ENCODE data around the gene LOXL3.

The LOXL3 gene

DNA sequence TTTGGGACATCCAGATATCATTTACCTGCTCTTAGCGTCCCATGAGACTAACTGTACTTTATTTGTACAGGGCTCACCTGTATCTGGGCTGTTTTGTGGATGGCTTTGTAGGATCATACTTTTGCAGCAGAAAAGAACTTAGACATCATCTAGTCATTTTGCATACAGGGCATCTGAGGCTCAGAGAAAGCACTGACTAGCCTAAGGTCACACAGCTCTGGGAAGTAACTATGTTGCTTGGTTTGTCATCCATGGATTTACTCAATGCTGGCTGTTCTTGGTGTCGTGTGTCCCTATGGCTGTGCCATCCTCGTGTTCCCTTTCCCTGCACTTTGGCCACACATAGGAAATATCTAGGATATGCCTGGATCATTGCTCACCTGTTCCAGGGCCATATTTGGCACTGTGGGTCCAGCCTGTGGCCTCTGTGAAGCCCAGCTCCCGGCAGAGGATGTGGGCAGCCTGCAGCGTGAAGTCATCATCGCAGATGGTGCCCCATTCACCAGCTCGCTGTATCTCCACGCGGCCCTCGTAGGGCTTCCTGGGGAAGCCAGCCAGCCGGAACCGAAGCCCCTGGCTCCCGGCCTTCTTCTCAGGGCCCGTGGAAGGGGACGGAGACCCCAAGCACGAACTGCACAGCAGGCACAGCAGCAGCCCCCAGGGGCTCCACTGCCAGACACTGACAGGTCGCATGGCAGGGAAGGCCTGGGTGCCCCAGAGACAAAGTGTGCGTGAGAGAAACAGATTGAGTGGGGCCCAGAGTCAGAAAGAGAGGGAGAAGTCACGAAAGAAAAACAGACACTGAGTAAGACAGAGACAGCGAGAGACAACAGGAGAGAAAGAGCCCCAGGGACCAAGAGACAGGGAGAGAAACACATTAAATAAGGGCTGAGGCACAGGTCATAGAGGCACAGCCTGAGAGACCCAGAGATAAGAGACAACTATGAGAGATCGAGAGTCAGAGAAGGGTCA is 1.5 kb downstream of the LOXL3 start:
- no peak for DNase-seq (ENCODE audit: low read depth in 2 of 2)

DNA sequence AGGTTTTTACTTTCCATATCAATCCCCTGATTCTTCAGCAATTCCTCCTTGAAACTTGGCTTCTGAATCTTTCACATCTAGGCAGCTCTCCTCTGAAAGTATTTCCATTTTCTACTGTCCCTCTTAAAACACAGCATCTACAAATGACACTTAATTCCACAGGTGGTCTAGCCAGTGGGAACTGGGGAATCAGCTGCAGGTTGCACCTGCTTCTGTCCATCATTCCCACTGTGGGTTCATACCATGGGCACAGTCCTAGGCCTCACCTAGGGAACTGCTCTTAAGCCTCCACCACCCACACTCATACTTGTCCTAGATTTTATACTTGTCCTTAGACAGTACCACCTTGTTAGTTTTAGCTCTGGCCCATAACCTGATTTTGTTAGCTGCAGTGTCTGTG is 2.2 kb downstream of the LOXL3 start:
- DNase-seq (ENCODE audit: low read depth in 2 of 2) = no peak

- DNase-seq (ENCODE audit: low read depth in 2 of 2) = no peak
Measured at GRCh38 chr2:74550231-74550630, 3.5 kb downstream of the LOXL3 start.

DNA sequence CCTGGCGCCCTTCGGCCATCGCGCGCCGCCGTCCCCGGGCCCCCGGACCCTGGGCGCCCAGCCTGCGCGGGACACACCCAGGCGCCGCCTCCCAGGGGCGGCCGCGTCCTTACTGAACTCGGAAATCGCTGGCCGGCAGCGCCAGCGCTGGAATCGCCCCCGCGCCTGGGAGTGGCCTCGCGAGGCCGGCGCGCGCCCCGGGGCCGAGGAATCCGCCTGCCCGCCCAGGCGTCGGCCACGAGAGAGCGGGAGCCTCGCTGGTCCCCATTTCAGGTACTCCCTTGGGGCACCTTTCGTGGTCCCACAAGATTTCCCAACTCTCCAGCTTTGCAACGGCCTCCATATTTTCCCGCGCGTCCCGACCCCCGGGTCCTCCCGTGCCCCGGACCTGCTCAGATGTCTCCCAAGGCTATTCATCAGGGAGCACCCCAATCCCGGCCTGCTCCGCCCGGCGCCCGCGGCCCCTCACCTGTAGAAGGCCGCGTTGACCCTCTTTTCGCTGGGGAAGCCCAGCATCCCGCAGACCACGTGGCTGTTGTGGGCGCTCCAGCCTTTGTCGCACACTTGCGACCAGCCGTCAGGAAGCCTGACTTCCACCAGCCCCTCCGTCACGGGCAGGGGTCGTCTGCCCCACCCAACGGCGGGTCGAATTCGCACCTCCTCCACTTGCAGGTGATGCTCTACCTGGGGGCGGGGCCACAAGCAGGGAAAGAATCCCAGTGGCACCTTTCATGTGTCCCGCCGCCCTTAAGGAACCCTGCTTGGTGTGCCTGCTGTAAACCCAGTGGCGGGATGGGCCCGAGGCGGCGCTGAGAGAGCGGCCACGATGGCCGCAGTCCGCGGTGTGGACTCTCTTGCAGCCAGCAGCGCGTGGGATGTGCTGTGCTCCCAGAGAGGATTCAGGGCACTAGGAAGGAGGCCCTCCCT is 4.6 kb downstream of the LOXL3 start:
- DNase-seq (ENCODE audit: low read depth in 2 of 2) = no peak

DNA sequence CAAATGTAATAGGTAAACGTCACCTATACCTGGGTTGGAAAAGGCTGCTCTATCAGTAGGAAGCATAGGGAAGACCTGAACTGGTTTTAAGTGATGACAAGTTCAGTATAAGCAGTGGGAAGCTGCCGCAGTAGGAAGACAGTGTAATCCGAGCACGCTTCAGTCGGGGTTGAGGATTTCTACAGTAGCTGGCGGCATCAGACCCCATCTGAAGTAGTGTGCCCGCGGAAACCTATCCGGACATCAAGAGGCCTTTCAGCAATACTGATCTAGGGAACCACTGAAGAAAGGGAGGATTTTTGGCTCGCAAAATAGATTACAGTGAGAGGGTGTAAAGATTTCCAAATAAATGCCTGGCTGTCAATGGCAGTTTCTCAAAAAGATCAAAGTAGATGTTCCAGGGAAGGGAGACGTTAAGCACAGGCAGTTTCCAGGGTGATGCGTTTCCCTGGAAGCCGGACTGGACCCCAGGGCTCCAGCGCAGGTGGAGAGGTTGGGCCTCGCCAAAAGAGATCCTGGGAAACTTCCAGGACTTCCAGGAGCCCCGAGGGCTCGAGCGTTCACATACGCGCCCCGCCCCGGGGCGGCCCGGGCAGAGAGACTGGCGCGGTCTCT is 5.3 kb downstream of the LOXL3 start:
- DNase-seq (ENCODE audit: low read depth in 2 of 2) = no peak

- no peak for DNase-seq (ENCODE audit: low read depth in 2 of 2)
Measured at GRCh38 chr2:74546004-74546403, 7.7 kb downstream of the LOXL3 start.

DNA sequence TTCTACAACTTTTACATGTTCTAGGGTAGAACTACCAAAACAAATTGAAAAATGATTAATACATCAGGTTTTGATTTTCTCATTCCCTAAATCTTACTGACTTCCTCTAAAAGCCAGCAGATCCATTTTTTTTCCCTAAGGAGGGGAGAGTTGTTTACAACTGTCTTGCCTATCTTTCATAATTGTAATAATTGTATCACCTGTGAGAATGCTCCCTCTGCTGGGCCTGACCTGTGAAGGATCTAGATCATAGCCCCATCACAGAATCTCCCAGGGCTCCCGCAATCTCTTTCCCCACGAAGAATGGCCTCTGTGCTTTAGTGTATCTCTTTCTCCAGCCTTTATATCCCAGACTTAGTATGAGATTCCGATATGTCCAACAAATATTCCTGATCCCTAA is 9.1 kb downstream of the LOXL3 start:
- DNase-seq (ENCODE audit: low read depth in 2 of 2) = no peak

DNA sequence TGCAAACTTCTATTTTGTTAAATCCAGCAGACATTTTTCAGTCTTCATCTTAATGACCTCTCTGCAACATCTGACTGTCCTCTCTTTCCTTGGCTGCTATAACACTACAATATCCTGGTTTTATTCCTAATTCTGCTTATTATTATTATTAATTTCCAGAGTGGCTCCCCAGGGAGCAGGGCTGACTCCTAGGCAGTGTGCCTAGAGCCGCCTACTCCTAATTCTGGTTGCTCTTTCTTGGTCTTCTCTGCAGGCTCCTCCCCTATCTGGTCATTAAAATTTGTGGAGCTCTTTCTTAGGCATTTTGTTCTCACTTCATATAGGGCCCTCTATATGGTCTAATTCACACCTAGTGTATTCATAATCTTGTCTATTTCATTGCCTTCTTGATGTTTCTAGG is 10.8 kb downstream of the LOXL3 start:
- no peak for DNase-seq (ENCODE audit: low read depth in 2 of 2)

DNA sequence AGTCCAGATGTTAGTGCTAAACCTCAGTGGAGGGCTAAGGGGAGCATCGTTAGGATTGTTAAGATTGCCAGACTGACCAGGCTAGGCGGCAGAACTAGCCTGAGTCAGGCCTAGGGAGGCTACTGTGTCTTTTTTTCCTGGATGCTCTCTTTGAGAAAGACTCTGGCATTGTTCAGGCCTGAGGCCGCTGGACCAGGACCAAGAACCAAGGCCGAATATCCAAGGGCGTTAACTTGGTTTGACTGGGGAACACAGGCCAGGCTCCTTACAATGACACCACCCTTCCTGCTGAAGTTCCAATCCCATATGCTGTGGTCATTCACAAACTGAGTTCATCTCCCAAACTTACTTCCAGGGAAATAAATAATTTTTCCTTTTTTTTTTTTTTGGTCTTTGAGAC is 13.5 kb downstream of the LOXL3 start:
- DNase-seq (ENCODE audit: low read depth in 2 of 2) = no peak

GRCh38 chr2:74538881-74539339 is 14.8 kb downstream of the LOXL3 start:
- no peak for DNase-seq (ENCODE audit: low read depth in 2 of 2)

DNA sequence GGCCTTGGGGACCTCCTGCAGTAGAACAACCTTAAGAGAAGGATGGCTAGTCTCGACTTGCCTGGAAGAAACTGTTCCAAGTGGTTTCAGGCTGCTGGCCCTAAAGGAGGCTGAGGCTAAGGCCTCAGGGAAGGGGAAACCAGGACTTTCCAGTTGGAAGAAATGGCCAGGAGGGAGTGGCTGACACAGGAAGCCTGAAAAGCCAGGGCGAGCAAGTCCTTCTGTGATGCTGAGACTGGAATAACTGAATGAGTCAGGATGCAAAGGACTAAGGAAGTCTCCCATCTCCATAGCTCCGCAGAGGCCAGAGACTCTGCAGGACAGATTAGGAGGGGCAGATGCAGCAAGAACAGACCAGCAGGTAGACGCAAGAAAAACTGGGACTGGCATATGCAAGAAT is 16.6 kb downstream of the LOXL3 start:
- DNase-seq (ENCODE audit: low read depth in 2 of 2) = no peak

GRCh38 chr2:74536166-74536950 is 17.4 kb downstream of the LOXL3 start:
- DNase-seq (ENCODE audit: low read depth in 2 of 2) = no peak

- no peak for DNase-seq (ENCODE audit: low read depth in 2 of 2)
Measured at GRCh38 chr2:74535440-74535965, 18.2 kb downstream of the LOXL3 start.

- no peak for DNase-seq (ENCODE audit: low read depth in 2 of 2)
Measured at GRCh38 chr2:74534411-74534810, 19.3 kb downstream of the LOXL3 start.

DNA sequence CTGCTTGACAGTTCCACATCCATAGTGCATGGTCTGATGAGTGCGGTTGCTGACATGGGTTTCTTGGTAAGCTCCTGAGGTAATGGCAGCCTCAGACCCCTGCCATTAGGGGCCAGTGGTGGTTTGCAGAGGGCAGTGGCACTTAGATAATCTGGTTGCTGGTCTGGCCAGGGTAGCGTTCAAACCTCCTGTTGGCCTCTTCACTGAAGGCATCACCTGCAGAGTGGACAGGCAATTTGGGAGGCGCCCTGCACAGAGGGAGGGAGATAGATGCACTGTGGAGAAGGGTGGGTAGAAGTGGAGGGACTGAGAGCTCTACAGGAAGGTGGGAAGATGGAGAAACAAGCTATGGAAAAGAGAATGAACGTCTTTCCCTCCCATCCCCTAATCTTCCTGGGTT is 20.3 kb downstream of the LOXL3 start:
- no peak for DNase-seq (ENCODE audit: low read depth in 2 of 2)

DNA sequence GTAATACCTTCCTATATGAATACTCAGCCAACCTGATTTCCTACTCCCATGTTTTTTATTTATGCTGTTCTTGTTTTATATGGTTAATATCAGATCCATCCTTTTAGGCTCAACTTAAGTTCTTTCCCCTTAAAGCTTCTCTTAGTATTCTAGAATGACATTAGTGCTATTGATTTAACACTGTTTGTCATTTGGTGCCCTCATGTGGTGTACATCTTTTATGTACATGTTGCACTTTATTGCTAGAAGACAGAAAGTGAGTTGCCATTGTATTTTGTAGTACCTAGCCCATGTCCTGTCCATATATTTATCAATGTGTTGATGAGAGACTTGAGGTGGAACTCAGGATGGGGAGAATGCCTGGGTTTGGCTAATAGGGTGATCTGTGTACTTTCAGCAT is 21.5 kb downstream of the LOXL3 start:
- DNase-seq (ENCODE audit: low read depth in 2 of 2) = no peak

DNA sequence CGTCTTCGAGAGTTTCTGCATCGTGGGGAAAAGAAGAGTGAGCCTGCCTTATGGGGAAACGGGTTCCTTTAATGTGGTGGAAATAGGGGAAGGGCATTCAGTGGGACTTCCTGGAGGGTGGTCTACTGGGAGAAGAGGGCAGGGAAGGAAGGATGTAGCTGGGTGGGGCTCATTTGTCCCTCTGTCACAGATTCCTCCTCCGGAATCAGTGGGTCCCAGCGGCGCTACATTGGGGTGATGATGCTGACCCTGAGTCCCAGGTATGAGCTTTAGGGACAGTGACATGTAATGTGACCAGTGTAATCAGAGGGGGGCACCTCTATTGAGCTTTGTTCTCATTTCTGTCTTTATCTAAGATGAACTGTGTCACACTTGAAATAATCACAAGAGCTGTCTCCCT is 22.1 kb downstream of the LOXL3 start:
- no peak for DNase-seq (ENCODE audit: low read depth in 2 of 2)

DNA sequence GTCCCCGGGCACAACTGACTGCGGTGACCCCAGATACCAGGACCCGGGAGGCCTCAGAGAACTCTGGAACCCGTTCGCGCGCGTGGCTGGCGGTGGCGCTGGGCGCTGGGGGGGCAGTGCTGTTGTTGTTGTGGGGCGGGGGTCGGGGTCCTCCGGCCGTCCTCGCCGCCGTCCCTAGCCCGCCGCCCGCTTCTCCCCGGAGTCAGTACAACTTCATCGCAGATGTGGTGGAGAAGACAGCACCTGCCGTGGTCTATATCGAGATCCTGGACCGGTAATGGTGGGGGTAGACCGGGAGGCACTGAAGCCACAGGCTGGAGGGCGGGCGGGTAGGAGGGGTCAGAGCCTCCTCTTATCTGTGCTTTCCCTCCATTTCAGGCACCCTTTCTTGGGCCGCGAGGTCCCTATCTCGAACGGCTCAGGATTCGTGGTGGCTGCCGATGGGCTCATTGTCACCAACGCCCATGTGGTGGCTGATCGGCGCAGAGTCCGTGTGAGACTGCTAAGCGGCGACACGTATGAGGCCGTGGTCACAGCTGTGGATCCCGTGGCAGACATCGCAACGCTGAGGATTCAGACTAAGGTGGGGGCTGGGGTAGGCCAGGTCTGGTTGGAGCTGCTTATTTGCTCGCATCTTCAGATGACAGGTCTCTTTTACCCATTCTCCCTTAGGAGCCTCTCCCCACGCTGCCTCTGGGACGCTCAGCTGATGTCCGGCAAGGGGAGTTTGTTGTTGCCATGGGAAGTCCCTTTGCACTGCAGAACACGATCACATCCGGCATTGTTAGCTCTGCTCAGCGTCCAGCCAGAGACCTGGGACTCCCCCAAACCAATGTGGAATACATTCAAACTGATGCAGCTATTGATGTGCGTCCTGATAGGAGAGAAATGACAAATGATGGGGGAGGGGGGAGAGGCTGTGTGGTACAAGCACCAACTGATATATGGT is 23.2 kb downstream of the LOXL3 start:
- peak; percentile 30 to 42 for DNase-seq (ENCODE audit: low read depth in 2 of 2)

DNA sequence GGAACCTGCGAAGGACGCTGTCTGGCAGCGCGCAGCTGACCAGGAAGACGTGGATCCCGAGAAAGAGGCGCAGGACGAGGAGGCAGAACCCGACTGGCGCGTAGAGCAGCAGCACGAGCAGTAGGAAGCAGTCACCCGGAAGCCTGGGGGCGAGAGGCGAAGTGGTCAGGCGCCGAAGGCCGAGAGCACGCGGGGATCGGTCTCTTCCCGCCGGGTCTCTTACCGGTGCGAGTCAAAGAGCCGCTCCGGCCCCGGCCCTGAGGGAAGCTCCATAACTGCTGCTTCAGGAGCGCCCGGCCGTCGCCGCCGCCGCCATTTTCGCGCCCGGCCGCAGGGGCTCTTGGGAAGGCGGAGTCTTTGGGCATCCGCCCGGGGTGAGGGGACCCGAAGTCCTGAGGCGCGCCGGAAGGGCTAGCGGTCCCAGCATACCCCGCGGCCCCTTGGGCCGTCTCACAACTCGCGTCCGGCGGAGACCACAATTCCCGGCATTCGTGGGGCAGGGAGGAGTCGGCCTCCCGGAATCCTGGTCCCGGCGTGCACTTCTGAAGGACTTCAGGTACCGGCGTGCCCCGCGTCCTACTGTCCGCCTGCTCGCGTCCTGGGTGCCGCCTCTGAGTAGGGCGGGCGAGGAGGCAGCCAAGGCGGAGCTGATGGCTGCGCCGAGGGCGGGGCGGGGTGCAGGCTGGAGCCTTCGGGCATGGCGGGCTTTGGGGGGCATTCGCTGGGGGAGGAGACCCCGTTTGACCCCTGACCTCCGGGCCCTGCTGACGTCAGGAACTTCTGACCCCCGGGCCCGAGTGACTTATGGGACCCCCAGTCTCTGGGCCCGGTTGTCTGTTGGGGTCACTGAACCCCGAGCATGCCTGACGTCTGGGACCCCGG is 24.1 kb downstream of the LOXL3 start, which contains the start of the genes AUP1 and HTRA2:
Gene AUP1 (minus strand): TSS at position 350 of the 882 bp plus-strand sequence. CDS start 77 bp downstream, at position 273.
Gene HTRA2 (plus strand): TSS at position 577 of the 882 bp plus-strand sequence. CDS start 74 bp downstream, at position 651.
- peak; percentile 88 to 94 for DNase-seq (ENCODE audit: low read depth in 2 of 2)
